Activated CD8-positive, alpha-beta T cell treated with anti-CD3 and anti-CD28 coated beads for 36 hours (primary cell): ENCODE data around the gene EOGT. TPM values are rescaled to one million over a fixed set of nuclear protein-coding genes. Genes with fewer than 3 reads are reported as not detected.

Experiments used
- ATAC-seq: fragments of 200-7000 bp; cut with Tn5 transposase; one replicate; pipeline ENCODE4 v1.10.0; 2021; ENCODE audit warnings: mild to moderate bottlenecking, moderate library complexity
- CTCF ChIA-PET: fragments of 350-600 bp; sonication (Branson Sonifier 250); formaldehyde crosslinking; loops from one replicate; lab custom pipeline; 2021; ENCODE audit warnings: antibody characterized with exemption; lab: Charles Lee
- POLR2A ChIA-PET: fragments of 350-600 bp; sonication (Branson Sonifier 250); formaldehyde crosslinking; loops from one replicate; lab custom pipeline; 2021; ENCODE audit warnings: antibody characterized with exemption; lab: Charles Lee
- DNase-seq: peaks from one replicate; pipeline ENCODE4 v3.0.0-alpha.2; 2020
- H3K27ac Mint-ChIP-seq: one replicate; pipeline ENCODE4 v1.8.0; 2021; ENCODE audit warnings: mild to moderate bottlenecking, mixed read lengths
- H3K27me3 Mint-ChIP-seq: one replicate; pipeline ENCODE4 v1.8.0; 2021; ENCODE audit warnings: mixed read lengths
- H3K36me3 Mint-ChIP-seq: one replicate; pipeline ENCODE4 v1.8.0; 2021; ENCODE audit warnings: low read depth, mixed read lengths
- H3K4me1 Mint-ChIP-seq: one replicate; pipeline ENCODE4 v1.8.0; 2021; ENCODE audit warnings: low read depth, mixed read lengths
- H3K4me3 Mint-ChIP-seq: one replicate; pipeline ENCODE4 v1.8.0; 2021; ENCODE audit warnings: mild to moderate bottlenecking, moderate library complexity, mixed read lengths
- H3K9me3 Mint-ChIP-seq: one replicate; pipeline ENCODE4 v1.8.0; 2021; ENCODE audit warnings: mixed read lengths
- intact Hi-C: fragments of 100-400 bp; cut with micrococcal nuclease; formaldehyde crosslinking; loops from one replicate; pipeline ENCODE4 v1.10.0; 2022
- total RNA-seq, 2 experiments: library from RNA; stranded (reverse); gene quantifications; one replicate each; pipeline ENCODE4 v1.2.3, GENCODE V29; 2021
- TF ChIP-seq, protein P1 (sequence below): fragments of 200-600 bp; IDR thresholded peaks from one replicate; pipeline ENCODE4 v1.8.0; 2022; ENCODE audit warnings: antibody characterized with exemption, mild to moderate bottlenecking

The EOGT gene
- total RNA-seq, 2 experiments from 2014 or later, result 4.3 to 4.9 TPM

- ChIA-PET POLR2A (no interaction called here), CTCF (interaction anchor here (1.3 kb wide), 1 partner anchor 12 kb away, joined by 3 read pairs; no protein-coding TSS in a partner anchor)
- ATAC-seq (no peak), DNase-seq (no peak)
- no peaks in the 10 kb centered on the region for H3K27me3 Mint-ChIP-seq
- H3K4me1 Mint-ChIP-seq, result peaks cover 3% of the 10 kb centered on the region
- H3K9me3 Mint-ChIP-seq, result no peaks in the 10 kb centered on the region
- TF ChIP-seq, protein P1, sequence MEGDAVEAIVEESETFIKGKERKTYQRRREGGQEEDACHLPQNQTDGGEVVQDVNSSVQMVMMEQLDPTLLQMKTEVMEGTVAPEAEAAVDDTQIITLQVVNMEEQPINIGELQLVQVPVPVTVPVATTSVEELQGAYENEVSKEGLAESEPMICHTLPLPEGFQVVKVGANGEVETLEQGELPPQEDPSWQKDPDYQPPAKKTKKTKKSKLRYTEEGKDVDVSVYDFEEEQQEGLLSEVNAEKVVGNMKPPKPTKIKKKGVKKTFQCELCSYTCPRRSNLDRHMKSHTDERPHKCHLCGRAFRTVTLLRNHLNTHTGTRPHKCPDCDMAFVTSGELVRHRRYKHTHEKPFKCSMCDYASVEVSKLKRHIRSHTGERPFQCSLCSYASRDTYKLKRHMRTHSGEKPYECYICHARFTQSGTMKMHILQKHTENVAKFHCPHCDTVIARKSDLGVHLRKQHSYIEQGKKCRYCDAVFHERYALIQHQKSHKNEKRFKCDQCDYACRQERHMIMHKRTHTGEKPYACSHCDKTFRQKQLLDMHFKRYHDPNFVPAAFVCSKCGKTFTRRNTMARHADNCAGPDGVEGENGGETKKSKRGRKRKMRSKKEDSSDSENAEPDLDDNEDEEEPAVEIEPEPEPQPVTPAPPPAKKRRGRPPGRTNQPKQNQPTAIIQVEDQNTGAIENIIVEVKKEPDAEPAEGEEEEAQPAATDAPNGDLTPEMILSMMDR, result no peak
- intact Hi-C loops, result no loop called here
- H3K27ac Mint-ChIP-seq, result no peak overlapping the region
- H3K4me3 Mint-ChIP-seq, result no peak overlapping the region
- peaks cover 37% of the 10 kb centered on the region for H3K36me3 Mint-ChIP-seq
Observed at GRCh38 chr3:68985146-68985790, 28.2 kb downstream of the EOGT start.

DNA sequence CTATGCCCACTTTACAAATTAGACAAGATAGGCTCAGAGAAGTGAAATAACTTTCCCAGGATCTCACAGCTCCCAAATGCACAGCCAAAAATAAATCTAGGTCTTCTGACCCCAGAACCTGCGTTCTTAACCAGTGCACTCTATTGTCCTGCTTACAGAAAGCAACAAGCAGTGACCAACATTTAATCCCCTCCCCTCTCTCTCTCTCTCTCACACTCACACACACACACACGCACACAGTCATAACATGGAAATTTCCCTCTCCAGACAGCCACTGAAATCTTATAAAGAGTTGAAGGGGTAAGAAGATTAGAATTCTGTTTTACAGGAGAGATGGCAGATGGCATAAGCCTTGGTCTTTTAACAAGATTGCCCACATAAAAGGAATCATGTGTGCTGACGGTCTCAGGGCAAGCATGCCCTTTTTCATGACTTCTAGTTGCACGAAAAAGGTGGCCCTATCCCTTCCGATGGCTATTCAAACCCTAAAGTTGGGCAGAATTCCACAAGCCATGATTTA lies 29.4 kb downstream of the EOGT start:
- ATAC-seq (no peak), DNase-seq (no peak)
- TF ChIP-seq, protein P1, result no peak
- Mint-ChIP-seq H3K27me3 (no peaks in the 10 kb centered on the region), H3K9me3 (no peaks in the 10 kb centered on the region), H3K27ac (no peak overlapping the region), H3K36me3 (peaks cover 37% of the 10 kb centered on the region), H3K4me3 (no peak overlapping the region), H3K4me1 (peaks cover 3% of the 10 kb centered on the region)
- ChIA-PET POLR2A (no interaction called here), CTCF (interaction anchor here (1.3 kb wide), 1 partner anchor 11 kb away, joined by 3 read pairs; no protein-coding TSS in a partner anchor)
- intact Hi-C loops, result no loop called here

- TF ChIP-seq, protein P1, result no peak
- Mint-ChIP-seq H3K4me1 (no peaks in the 10 kb centered on the region), H3K27me3 (no peaks in the 10 kb centered on the region), H3K27ac (no peak overlapping the region), H3K36me3 (peaks cover 19% of the 10 kb centered on the region), H3K9me3 (no peaks in the 10 kb centered on the region), H3K4me3 (no peak overlapping the region)
- CTCF ChIA-PET, result interaction anchor here (1.6 kb wide), 1 partner anchor 9 kb away, joined by 4 read pairs; no protein-coding TSS in a partner anchor
- DNase-seq, result no peak
- ATAC-seq, result no peak
- intact Hi-C loops, result no loop called here
- POLR2A ChIA-PET, result no interaction called here
Observed at GRCh38 chr3:68977486-68978167, 35.9 kb downstream of the EOGT start.

DNA sequence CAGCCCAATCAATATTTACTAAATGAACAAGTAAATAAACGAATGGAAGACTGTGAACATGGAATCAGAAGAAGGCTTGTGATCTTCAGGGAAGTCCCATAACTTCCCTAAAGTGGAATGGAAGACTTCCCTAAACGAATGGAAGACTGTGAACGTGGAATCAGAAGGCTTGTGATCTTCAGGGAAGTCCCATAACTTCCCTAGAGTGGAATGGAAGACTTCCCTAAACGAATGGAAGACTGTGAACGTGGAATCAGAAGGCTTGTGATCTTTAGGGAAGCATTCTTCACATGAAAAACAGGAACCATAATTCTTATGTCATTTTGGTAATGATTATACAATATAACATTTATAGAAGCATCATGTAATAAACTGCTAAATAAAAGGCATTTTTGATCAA lies 38.8 kb downstream of the EOGT start:
- H3K9me3 Mint-ChIP-seq, result no peaks in the 10 kb centered on the region
- intact Hi-C loops, result no loop called here
- CTCF ChIA-PET, result no interaction called here
- no peak overlapping the region for H3K27ac Mint-ChIP-seq
- peaks cover 2% of the 10 kb centered on the region for H3K27me3 Mint-ChIP-seq
- POLR2A ChIA-PET, result no interaction called here
- no peak for DNase-seq
- TF ChIP-seq, protein P1, result no peak
- no peaks in the 10 kb centered on the region for H3K4me1 Mint-ChIP-seq
- H3K36me3 Mint-ChIP-seq, result peaks cover 8% of the 10 kb centered on the region
- H3K4me3 Mint-ChIP-seq, result no peak overlapping the region
- no peak for ATAC-seq

DNA sequence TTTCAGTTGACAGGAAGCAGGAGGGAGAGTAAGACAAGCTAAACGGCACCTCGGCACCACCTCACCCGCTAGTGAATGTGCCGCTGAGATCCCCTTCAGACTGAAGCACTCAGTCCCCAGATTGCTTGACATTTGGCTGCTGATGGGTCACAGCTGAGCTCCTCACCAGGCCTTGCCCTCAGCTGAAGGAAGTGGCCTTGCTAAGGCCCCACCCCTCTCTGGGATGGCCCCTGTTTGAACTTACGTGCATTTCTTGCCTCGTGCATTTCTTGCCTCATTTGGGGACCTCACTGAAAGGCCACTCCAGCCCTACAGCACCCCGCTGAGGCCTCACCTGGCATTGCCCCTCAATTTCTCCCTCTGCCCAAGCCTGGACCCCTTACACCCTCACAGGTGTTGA lies 39.8 kb downstream of the EOGT start:
- intact Hi-C loops, result no loop called here
- ChIA-PET CTCF (no interaction called here), POLR2A (no interaction called here)
- H3K4me3 Mint-ChIP-seq, result no peak overlapping the region
- ATAC-seq (no peak), DNase-seq (no peak)
- no peaks in the 10 kb centered on the region for H3K9me3 Mint-ChIP-seq
- H3K27me3 Mint-ChIP-seq, result peaks cover 3% of the 10 kb centered on the region
- H3K36me3 Mint-ChIP-seq, result peaks cover 8% of the 10 kb centered on the region
- TF ChIP-seq, protein P1, result no peak
- H3K4me1 Mint-ChIP-seq, result no peaks in the 10 kb centered on the region
- H3K27ac Mint-ChIP-seq, result no peak overlapping the region
